ENCODE results near the gene TSHB.

Gene TSHB

DNA sequence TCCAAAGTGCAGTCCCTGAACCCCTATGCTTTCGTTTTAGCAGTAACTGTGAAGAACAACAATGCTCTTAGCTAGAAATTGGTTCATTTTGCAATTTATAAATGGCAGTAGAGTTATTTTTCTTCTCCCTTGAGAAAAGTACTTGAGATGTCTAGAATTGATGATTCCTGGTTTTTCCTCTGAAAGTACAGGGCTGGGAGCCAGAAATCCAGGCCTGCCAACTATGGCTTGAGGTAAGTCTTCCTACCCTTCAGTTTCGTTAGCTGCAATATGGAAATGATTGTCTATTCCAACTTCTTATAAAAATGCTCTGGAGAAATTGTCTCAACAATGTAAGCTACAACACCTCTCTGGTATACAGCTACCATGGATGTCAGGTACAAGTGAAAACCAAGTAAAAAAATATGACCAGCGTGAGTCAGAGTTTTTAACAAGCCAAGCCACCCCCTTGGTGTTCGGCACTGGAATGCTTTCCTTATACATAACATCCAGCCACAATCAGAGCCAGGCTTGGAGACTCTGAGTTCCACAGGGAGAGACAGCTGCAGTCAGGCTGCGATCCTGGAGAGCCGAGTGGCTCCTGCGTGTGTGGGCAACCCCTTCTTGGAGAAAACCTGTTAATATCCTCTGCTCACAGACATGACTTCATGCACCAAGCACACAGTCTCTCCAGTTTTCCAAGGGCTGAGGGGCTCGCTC lies 37.7 kb downstream of the TSHB start:
- Histone ChIP-seq H3K36me3 (ENCODE audit: control insufficient read depth in 1 of 2, insufficient read depth in 2 of 2, low read depth in 1 of 2, low read length in 2 of 2) (no peaks in the 10 kb centered on the region), H2BK12ac (ENCODE audit: low read length in 2 of 2) (no peak overlapping the region), H3K4me3 (ENCODE audit: insufficient read depth in 1 of 2, low read depth in 1 of 2, low read length in 2 of 2) (peak overlapping the region in 1 of 2 experiments; percentile 32), H2BK15ac (ENCODE audit: low read depth, poor library complexity, severe bottlenecking) (no peak overlapping the region), H3K9me3 (ENCODE audit: control insufficient read depth, low read length) (no peaks in the 10 kb centered on the region), H3K4me2 (ENCODE audit: low read length, poor library complexity, severe bottlenecking) (peak overlapping the region; percentile 17), H3K23ac (ENCODE audit: low read length in 2 of 2) (no peak overlapping the region), H4K8ac (ENCODE audit: low read length) (no peak overlapping the region), H3K79me1 (replicated peaks; ENCODE audit: low read length, poor library complexity, severe bottlenecking) (no peaks in the 10 kb centered on the region), H2BK5ac (ENCODE audit: low read depth, low read length, poor library complexity, severe bottlenecking) (peak overlapping the region; percentile 58), H2BK120ac (ENCODE audit: low read depth, low read length) (no peak overlapping the region), H4K91ac (ENCODE audit: low read length) (no peak overlapping the region), H2AFZ (ENCODE audit: low read depth, low read length) (no peak overlapping the region), H3K27ac (ENCODE audit: low read length, poor library complexity, severe bottlenecking) (peak overlapping the region; percentile 89), H3K9ac (ENCODE audit: low read length) (no peak overlapping the region), H3K14ac (ENCODE audit: low read length in 2 of 2) (no peak overlapping the region), H3K4ac (ENCODE audit: low read depth in 1 of 2, low read length in 2 of 2) (no peak overlapping the region), H3K27me3 (ENCODE audit: control insufficient read depth in 1 of 2, insufficient read depth in 1 of 2, low read length in 2 of 2) (peaks cover 0 to 11% of the 10 kb centered on the region in 2 experiments), H3K4me1 (ENCODE audit: control insufficient read depth, insufficient read depth, low read depth, low read length) (peaks cover 16% of the 10 kb centered on the region), H3K18ac (ENCODE audit: low read depth in 1 of 2, low read length in 2 of 2) (no peak overlapping the region), H2AK5ac (ENCODE audit: low read length, severe bottlenecking) (peak overlapping the region; percentile 67)
- WGBS, result 89% methylated on average over 8 of the region's 8 CpGs
- DNase-seq, result no peak

DNA sequence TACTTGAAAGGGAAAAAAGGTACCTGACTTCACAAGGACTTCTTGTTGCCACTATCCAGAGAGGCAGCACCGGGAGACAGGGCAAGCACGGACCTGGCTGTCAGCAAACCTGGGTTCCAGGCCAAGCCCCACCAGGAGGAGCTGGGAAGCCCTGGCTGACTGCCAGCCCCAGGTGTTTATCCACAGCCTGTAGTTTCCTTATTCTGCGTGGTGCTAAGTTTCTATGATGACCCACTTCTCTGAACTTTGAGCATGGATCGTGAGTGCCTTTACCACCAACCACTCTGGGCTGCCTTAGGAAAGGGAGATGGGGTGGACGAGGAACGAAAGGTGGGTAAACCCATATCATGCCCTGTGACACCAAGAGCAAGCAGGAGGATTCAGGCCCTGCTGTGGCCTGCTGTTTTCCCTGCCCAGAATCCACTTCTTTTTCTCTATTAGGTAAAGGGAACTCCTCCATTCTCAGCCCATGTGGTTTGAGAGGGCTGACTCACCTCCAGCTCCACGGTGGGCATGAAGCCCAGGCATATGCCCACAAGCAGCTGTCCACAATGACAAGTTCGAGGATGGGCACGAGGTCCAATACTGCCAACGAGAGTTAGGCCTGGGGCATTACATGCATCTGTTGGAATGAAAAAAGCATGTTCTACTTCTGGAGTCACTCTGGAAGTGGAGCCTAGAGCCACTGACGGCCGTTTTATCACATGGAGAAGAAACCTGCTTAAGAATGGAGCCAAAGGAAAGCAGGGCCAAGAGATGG lies 39.4 kb downstream of the TSHB start:
- no peak overlapping the region for H3K14ac ChIP-seq (ENCODE audit: low read length in 2 of 2)
- 85% methylated on average over 12 of the region's 12 CpGs for WGBS
- H2BK15ac ChIP-seq (ENCODE audit: low read depth, poor library complexity, severe bottlenecking), result no peak overlapping the region
- no peak overlapping the region for H3K27ac ChIP-seq (ENCODE audit: low read length, poor library complexity, severe bottlenecking)
- H2BK120ac ChIP-seq (ENCODE audit: low read depth, low read length), result no peak overlapping the region
- H2AK5ac ChIP-seq (ENCODE audit: low read length, severe bottlenecking), result no peak overlapping the region
- no peak overlapping the region for H3K9ac ChIP-seq (ENCODE audit: low read length)
- H3K9me3 ChIP-seq (ENCODE audit: control insufficient read depth, low read length), result no peaks in the 10 kb centered on the region
- no peak overlapping the region for H4K91ac ChIP-seq (ENCODE audit: low read length)
- H2BK5ac ChIP-seq (ENCODE audit: low read depth, low read length, poor library complexity, severe bottlenecking), result no peak overlapping the region
- no peak overlapping the region for H3K4ac ChIP-seq (ENCODE audit: low read depth in 1 of 2, low read length in 2 of 2)
- no peaks in the 10 kb centered on the region for H3K79me1 ChIP-seq (replicated peaks; ENCODE audit: low read length, poor library complexity, severe bottlenecking)
- no peak overlapping the region for H3K4me2 ChIP-seq (ENCODE audit: low read length, poor library complexity, severe bottlenecking)
- no peaks in the 10 kb centered on the region for H3K36me3 ChIP-seq (ENCODE audit: control insufficient read depth in 1 of 2, insufficient read depth in 2 of 2, low read depth in 1 of 2, low read length in 2 of 2)
- peaks cover 0 to 23% of the 10 kb centered on the region in 2 experiments for H3K27me3 ChIP-seq (ENCODE audit: control insufficient read depth in 1 of 2, insufficient read depth in 1 of 2, low read length in 2 of 2)
- H2BK12ac ChIP-seq (ENCODE audit: low read length in 2 of 2), result no peak overlapping the region
- H3K4me1 ChIP-seq (ENCODE audit: control insufficient read depth, insufficient read depth, low read depth, low read length), result peaks cover 12% of the 10 kb centered on the region
- H3K4me3 ChIP-seq (ENCODE audit: insufficient read depth in 1 of 2, low read depth in 1 of 2, low read length in 2 of 2), result no peak overlapping the region
- no peak overlapping the region for H3K23ac ChIP-seq (ENCODE audit: low read length in 2 of 2)
- H4K8ac ChIP-seq (ENCODE audit: low read length), result no peak overlapping the region
- no peak for DNase-seq
- H2AFZ ChIP-seq (ENCODE audit: low read depth, low read length), result no peak overlapping the region
- no peak overlapping the region for H3K18ac ChIP-seq (ENCODE audit: low read depth in 1 of 2, low read length in 2 of 2)

DNA sequence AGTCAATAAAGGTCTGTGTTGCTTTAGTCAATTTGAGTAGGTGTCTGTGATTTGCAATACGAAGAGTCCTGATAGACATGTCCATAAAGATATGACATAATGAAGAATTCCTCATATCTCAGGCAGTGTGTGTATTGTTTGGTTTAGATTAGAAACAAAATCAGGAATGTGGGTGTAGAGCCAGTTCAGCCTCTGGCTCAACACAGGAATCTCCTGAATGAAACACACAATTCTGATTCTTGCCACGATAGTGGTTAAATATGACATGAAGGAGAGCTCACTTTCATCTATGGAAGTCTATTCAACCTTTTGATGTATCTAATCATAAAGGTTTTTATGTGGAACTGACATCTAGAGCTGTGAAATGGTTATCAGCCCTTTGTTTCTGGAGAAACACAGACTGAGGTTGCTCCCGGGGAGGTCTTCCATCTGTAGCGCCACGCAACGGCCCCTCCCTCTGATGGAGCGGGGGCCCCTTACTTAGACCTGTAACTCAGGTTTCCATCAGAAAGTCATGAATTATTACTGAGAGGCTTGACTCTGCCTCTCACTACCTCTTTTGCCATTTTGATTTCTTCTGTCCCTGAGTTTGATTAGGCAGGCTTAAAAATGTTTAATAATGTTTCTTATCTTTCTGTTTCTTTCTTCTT lies 40.2 kb downstream of the TSHB start:
- Histone ChIP-seq H4K8ac (ENCODE audit: low read length) (no peak overlapping the region), H3K4ac (ENCODE audit: low read depth in 1 of 2, low read length in 2 of 2) (no peak overlapping the region), H3K27ac (ENCODE audit: low read length, poor library complexity, severe bottlenecking) (no peak overlapping the region), H3K9ac (ENCODE audit: low read length) (no peak overlapping the region), H3K4me3 (ENCODE audit: insufficient read depth in 1 of 2, low read depth in 1 of 2, low read length in 2 of 2) (no peak overlapping the region), H3K18ac (ENCODE audit: low read depth in 1 of 2, low read length in 2 of 2) (no peak overlapping the region), H2BK15ac (ENCODE audit: low read depth, poor library complexity, severe bottlenecking) (no peak overlapping the region), H2AFZ (ENCODE audit: low read depth, low read length) (no peak overlapping the region), H3K23ac (ENCODE audit: low read length in 2 of 2) (no peak overlapping the region), H3K27me3 (ENCODE audit: control insufficient read depth in 1 of 2, insufficient read depth in 1 of 2, low read length in 2 of 2) (peaks cover 2 to 31% of the 10 kb centered on the region in 2 experiments), H3K79me1 (replicated peaks; ENCODE audit: low read length, poor library complexity, severe bottlenecking) (no peaks in the 10 kb centered on the region), H3K14ac (ENCODE audit: low read length in 2 of 2) (no peak overlapping the region), H3K4me1 (ENCODE audit: control insufficient read depth, insufficient read depth, low read depth, low read length) (peaks cover 12% of the 10 kb centered on the region), H4K91ac (ENCODE audit: low read length) (no peak overlapping the region), H3K9me3 (ENCODE audit: control insufficient read depth, low read length) (no peaks in the 10 kb centered on the region), H2BK12ac (ENCODE audit: low read length in 2 of 2) (no peak overlapping the region), H2BK5ac (ENCODE audit: low read depth, low read length, poor library complexity, severe bottlenecking) (no peak overlapping the region), H2AK5ac (ENCODE audit: low read length, severe bottlenecking) (no peak overlapping the region), H3K4me2 (ENCODE audit: low read length, poor library complexity, severe bottlenecking) (no peak overlapping the region), H3K36me3 (ENCODE audit: control insufficient read depth in 1 of 2, insufficient read depth in 2 of 2, low read depth in 1 of 2, low read length in 2 of 2) (no peaks in the 10 kb centered on the region), H2BK120ac (ENCODE audit: low read depth, low read length) (no peak overlapping the region)
- no peak for DNase-seq
- 99% methylated on average over 5 of the region's 7 CpGs for WGBS

DNA sequence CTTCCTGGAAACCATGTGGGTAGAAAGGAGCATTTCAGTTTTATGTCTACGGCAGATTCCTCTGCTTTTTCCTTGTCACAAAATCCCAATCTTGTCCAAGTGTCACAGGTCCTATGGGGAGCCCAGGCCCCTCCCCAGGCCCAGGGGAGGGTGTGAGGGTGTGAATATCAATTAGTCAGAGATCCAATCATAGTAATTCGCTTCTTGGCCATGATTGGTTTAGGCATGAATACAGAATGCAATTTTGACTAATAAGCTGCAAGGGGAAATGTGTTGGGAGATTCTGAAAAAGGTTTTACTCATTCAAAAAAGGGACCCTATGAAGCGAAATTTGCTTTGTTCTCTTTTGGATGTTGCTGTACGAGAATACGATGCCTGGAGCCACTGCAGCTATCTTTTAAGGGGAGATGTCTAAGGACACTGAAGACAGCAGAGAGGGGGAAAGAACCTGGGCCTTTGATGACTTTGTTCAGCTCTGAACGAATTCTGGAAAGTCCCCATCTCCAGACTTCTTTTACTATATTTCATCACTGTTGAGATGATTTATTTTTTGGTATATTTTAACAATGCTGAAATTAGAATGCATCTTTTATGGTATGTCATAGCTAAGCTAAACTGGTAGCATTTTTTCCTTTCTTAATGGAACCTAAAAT lies 41.5 kb downstream of the TSHB start:
- Histone ChIP-seq H3K14ac (ENCODE audit: low read length in 2 of 2) (no peak overlapping the region), H3K9me3 (ENCODE audit: control insufficient read depth, low read length) (no peaks in the 10 kb centered on the region), H3K18ac (ENCODE audit: low read depth in 1 of 2, low read length in 2 of 2) (no peak overlapping the region), H2BK5ac (ENCODE audit: low read depth, low read length, poor library complexity, severe bottlenecking) (no peak overlapping the region), H3K36me3 (ENCODE audit: control insufficient read depth in 1 of 2, insufficient read depth in 2 of 2, low read depth in 1 of 2, low read length in 2 of 2) (no peaks in the 10 kb centered on the region), H2BK12ac (ENCODE audit: low read length in 2 of 2) (no peak overlapping the region), H3K4me3 (ENCODE audit: insufficient read depth in 1 of 2, low read depth in 1 of 2, low read length in 2 of 2) (no peak overlapping the region), H2AFZ (ENCODE audit: low read depth, low read length) (no peak overlapping the region), H3K4me1 (ENCODE audit: control insufficient read depth, insufficient read depth, low read depth, low read length) (peaks cover 15% of the 10 kb centered on the region), H2AK5ac (ENCODE audit: low read length, severe bottlenecking) (no peak overlapping the region), H2BK15ac (ENCODE audit: low read depth, poor library complexity, severe bottlenecking) (no peak overlapping the region), H3K9ac (ENCODE audit: low read length) (no peak overlapping the region), H3K27me3 (ENCODE audit: control insufficient read depth in 1 of 2, insufficient read depth in 1 of 2, low read length in 2 of 2) (peaks cover 3 to 44% of the 10 kb centered on the region in 2 experiments), H3K23ac (ENCODE audit: low read length in 2 of 2) (no peak overlapping the region), H4K91ac (ENCODE audit: low read length) (no peak overlapping the region), H3K79me1 (replicated peaks; ENCODE audit: low read length, poor library complexity, severe bottlenecking) (no peaks in the 10 kb centered on the region), H3K4me2 (ENCODE audit: low read length, poor library complexity, severe bottlenecking) (no peak overlapping the region), H4K8ac (ENCODE audit: low read length) (no peak overlapping the region), H2BK120ac (ENCODE audit: low read depth, low read length) (no peak overlapping the region), H3K4ac (ENCODE audit: low read depth in 1 of 2, low read length in 2 of 2) (no peak overlapping the region), H3K27ac (ENCODE audit: low read length, poor library complexity, severe bottlenecking) (no peak overlapping the region)
- WGBS, result 89% methylated on average over 5 of the region's 6 CpGs
- DNase-seq, result no peak
